Body of pancreas (tissue), 4 donors: ENCODE results near the gene OLIG2.

Experiments
- CTCF ChIP-seq, 7 experiments: fragments of 450-650 bp in 4 of 7; fragments of 200-600 bp in 3 of 7; sonication (generic) in 3 of 7; IDR thresholded peaks; one replicate each; pipeline ENCODE4 v1.5.1; 2016 to 2019; ENCODE audit warnings: antibody characterized with exemption in 7 of 7
- POLR2A ChIP-seq, 3 donors: fragments of 450-650 bp; IDR thresholded peaks; one replicate each; pipeline ENCODE4 v1.6.1; 2016; ENCODE audit warnings: antibody characterized with exemption in 3 of 3, mild to moderate bottlenecking in 2 of 3

- TF ChIP-seq CTCF (IDR thresholded peaks at IDR 0.05): no peak
- no peak for TF ChIP-seq POLR2A (IDR thresholded peaks at IDR 0.05)
Observed at GRCh38 chr21:33070744-33070997, 44.9 kb downstream of the OLIG2 start.
